Neural progenitor cell (in vitro differentiated cells): ENCODE data around the gene FAM180A.

Experiments
- EZH2 ChIP-seq: fragments of 200-600 bp; sonication (generic); IDR thresholded peaks from 2 replicates; pipeline ENCODE4 v1.6.1; 2017; ENCODE audit warnings: antibody characterized with exemption, mild to moderate bottlenecking, moderate library complexity
- TF ChIP-seq, protein P1 (sequence below): fragments of 200-600 bp; sonication (generic); IDR thresholded peaks from 2 replicates; pipeline ENCODE4 v1.5.1; 2017; ENCODE audit warnings: antibody characterized with exemption, mild to moderate bottlenecking

DNA sequence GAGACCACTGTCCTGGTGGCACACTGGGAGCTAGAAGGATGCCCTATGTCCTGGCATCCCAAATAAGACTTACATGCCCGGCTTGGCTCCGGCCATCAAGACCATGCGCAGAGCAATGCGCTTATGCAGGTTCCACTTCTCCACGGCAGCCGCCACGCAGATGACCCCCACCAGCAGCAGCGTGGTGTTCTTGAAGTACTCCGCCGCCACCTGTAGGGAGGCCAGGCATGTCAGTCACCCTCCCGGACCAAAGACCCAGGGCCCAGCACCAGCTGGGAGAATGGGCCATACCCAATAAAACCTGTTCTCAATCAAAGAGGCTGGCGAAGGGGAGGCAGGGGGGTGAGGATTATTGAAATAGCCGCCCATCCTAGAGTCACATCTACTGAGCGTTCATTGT, 40.6 kb downstream of the FAM180A start:
- TF ChIP-seq EZH2 = no peak
- TF ChIP-seq, protein P1, sequence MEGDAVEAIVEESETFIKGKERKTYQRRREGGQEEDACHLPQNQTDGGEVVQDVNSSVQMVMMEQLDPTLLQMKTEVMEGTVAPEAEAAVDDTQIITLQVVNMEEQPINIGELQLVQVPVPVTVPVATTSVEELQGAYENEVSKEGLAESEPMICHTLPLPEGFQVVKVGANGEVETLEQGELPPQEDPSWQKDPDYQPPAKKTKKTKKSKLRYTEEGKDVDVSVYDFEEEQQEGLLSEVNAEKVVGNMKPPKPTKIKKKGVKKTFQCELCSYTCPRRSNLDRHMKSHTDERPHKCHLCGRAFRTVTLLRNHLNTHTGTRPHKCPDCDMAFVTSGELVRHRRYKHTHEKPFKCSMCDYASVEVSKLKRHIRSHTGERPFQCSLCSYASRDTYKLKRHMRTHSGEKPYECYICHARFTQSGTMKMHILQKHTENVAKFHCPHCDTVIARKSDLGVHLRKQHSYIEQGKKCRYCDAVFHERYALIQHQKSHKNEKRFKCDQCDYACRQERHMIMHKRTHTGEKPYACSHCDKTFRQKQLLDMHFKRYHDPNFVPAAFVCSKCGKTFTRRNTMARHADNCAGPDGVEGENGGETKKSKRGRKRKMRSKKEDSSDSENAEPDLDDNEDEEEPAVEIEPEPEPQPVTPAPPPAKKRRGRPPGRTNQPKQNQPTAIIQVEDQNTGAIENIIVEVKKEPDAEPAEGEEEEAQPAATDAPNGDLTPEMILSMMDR = peak; percentile 11
